ENCODE data around the gene SDC3. TPM values are rescaled to one million over a fixed set of nuclear protein-coding genes. Genes with fewer than 3 reads are reported as not detected.
A peak's percentile ranks its signal among the peaks of the same experiment; 100 is the strongest.

Gene SDC3
- total RNA-seq, 1 donor from 2014 or later = 113 TPM

DNA sequence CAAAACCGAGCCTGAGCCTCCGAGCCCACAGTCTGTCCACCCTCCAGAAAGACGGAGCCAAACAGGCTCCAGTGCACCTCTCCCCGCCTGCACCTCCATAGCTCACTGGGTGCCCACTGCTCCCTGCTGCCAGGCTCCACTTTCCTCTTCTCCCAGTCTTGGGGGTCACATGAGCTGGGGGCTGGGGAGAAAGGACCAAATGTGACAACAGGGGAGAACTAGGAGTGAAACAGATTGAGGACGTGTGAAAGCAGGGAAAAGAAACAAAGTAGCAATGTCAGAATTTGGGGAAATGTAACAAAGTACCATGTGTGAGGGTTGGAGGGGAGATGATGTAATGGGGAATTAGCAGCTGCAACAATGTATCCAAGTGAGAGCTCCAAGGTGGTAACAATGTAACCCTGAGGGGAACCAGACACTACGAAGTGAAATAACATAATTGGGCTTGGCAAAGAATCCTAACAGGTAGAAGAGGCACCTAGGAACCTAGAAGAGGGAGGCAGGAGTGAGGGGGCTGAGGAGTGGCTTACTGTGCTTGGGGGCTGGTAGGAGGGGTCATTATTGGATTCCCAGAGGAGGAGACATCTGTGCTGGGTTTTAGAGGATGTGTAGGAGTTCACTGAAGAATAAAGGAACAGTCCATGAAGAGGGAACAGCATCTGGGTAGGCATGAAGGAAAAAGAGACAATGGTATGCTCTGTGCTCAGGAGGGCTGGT lies 12.5 kb downstream of the SDC3 start:
- H2AFZ ChIP-seq (ENCODE audit: low read depth, low read length) = no peak overlapping the region
- Mint-ChIP-seq H3K27ac (ENCODE audit: unreplicated experiment) (peak overlapping the region; percentile 41), H3K4me3 (ENCODE audit: unreplicated experiment) (no peak overlapping the region), H3K4me1 (ENCODE audit: low read depth, unreplicated experiment) (peaks cover 33% of the 10 kb centered on the region), H3K27me3 (ENCODE audit: low read depth, unreplicated experiment) (no peaks in the 10 kb centered on the region), H3K9me3 (ENCODE audit: unreplicated experiment) (no peaks in the 10 kb centered on the region), H3K36me3 (ENCODE audit: low read depth, unreplicated experiment) (peaks cover 10% of the 10 kb centered on the region)
- H3K36me3 ChIP-seq (ENCODE audit: insufficient read depth, low read length) = no peaks in the 10 kb centered on the region
- H4K20me1 ChIP-seq (ENCODE audit: insufficient read depth, low read length) = peaks cover 91% of the 10 kb centered on the region
- peaks cover 75% of the 10 kb centered on the region for H3K79me2 ChIP-seq (ENCODE audit: insufficient read depth, low read length)
- DNase-seq (ENCODE audit: low read depth) = no peak
- FAIRE-seq = no peak
- H3K9me3 ChIP-seq (ENCODE audit: insufficient read depth, low read depth, low read length) = no peaks in the 10 kb centered on the region
- H3K4me1 ChIP-seq (ENCODE audit: insufficient read depth, low read length) = peaks cover 6% of the 10 kb centered on the region
- H3K4me2 ChIP-seq (ENCODE audit: low read length) = no peak overlapping the region
- H3K27me3 ChIP-seq (ENCODE audit: insufficient read depth, low read length) = no peaks in the 10 kb centered on the region
- no peak overlapping the region for H3K9ac ChIP-seq (ENCODE audit: low read length)
- H3K4me3 ChIP-seq (ENCODE audit: insufficient read depth, low read depth, low read length) = no peak overlapping the region
- no peak overlapping the region for H3K27ac ChIP-seq (ENCODE audit: low read depth, low read length)
- no peak for TF ChIP-seq EZH2 (IDR thresholded peaks at IDR 0.05; ENCODE audit: insufficient read depth, low read length)

DNA sequence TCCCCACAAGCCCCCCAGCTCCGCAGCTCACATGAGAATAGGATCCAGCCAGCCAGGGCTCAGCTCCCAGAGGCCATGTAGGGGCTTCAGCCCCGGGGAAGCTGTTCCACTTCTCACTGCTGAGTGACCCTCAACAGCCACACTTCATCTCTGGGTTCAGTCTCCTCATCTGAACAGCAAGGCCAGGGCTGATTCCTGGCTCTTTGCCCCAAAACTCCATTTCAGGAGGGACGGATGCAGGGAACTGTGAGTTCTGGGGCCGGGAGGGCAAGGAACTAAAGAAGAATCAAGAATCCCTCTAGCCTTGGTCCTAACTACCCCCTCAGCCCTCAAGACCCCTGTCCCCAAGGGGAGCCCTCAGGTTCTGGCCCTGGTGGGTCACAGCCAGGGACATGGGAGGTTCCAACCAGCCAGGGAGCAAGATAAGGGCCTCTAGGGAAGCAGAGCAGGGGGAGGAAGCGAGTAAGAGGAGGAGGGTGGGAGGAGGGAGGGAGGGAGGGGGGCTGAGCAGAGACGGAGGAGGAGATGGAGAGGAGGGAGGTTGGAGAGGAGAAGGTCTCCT lies 13.1 kb downstream of the SDC3 start:
- H3K4me1 ChIP-seq (ENCODE audit: insufficient read depth, low read length) = peaks cover 6% of the 10 kb centered on the region
- FAIRE-seq = no peak
- peaks cover 33% of the 10 kb centered on the region for H3K4me1 Mint-ChIP-seq (ENCODE audit: low read depth, unreplicated experiment)

DNA sequence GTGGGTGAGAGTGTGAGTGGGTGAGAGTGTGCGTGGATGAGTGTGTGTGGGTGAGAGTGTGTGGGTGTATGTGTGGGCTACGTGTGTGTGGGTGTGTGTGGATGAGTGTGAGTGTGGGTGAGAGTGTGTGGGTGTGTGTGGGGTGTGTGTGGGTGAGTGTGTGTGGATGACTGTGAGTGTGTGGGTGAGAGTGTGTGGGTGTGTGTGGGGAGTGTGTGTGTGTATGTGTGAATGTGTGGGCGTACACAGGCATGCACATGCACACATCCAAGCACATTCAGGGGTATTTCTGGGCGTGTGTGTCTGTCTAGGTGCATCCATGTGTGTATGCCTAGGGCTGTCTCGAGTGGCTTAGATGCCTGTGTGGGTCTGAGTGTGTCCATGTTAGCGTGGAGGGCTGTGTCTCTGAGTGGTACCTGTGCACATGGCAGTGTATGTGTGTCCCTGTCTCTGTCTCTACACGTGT lies 14.0 kb downstream of the SDC3 start:
- Histone ChIP-seq H3K27me3 (ENCODE audit: insufficient read depth, low read length) (no peaks in the 10 kb centered on the region), H3K4me2 (ENCODE audit: low read length) (no peak overlapping the region), H3K27ac (ENCODE audit: low read depth, low read length) (no peak overlapping the region), H3K4me1 (ENCODE audit: insufficient read depth, low read length) (peaks cover 6% of the 10 kb centered on the region), H3K9ac (ENCODE audit: low read length) (no peak overlapping the region), H3K36me3 (ENCODE audit: insufficient read depth, low read length) (no peaks in the 10 kb centered on the region), H3K9me3 (ENCODE audit: insufficient read depth, low read depth, low read length) (no peaks in the 10 kb centered on the region), H3K4me3 (ENCODE audit: insufficient read depth, low read depth, low read length) (no peak overlapping the region), H4K20me1 (ENCODE audit: insufficient read depth, low read length) (peaks cover 82% of the 10 kb centered on the region), H3K79me2 (ENCODE audit: insufficient read depth, low read length) (peaks cover 68% of the 10 kb centered on the region), H2AFZ (ENCODE audit: low read depth, low read length) (no peak overlapping the region)
- DNase-seq (ENCODE audit: low read depth) = no peak
- no peaks in the 10 kb centered on the region for H3K9me3 Mint-ChIP-seq (ENCODE audit: unreplicated experiment)
- H3K36me3 Mint-ChIP-seq (ENCODE audit: low read depth, unreplicated experiment) = peaks cover 10% of the 10 kb centered on the region
- FAIRE-seq = no peak
- H3K4me1 Mint-ChIP-seq (ENCODE audit: low read depth, unreplicated experiment) = peaks cover 36% of the 10 kb centered on the region
- no peak for TF ChIP-seq EZH2 (IDR thresholded peaks at IDR 0.05; ENCODE audit: insufficient read depth, low read length)
- TF ChIP-seq, protein P1, sequence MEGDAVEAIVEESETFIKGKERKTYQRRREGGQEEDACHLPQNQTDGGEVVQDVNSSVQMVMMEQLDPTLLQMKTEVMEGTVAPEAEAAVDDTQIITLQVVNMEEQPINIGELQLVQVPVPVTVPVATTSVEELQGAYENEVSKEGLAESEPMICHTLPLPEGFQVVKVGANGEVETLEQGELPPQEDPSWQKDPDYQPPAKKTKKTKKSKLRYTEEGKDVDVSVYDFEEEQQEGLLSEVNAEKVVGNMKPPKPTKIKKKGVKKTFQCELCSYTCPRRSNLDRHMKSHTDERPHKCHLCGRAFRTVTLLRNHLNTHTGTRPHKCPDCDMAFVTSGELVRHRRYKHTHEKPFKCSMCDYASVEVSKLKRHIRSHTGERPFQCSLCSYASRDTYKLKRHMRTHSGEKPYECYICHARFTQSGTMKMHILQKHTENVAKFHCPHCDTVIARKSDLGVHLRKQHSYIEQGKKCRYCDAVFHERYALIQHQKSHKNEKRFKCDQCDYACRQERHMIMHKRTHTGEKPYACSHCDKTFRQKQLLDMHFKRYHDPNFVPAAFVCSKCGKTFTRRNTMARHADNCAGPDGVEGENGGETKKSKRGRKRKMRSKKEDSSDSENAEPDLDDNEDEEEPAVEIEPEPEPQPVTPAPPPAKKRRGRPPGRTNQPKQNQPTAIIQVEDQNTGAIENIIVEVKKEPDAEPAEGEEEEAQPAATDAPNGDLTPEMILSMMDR (IDR thresholded peaks at IDR 0.05; ENCODE audit: insufficient read depth, low read depth, low read length) = no peak
- no peak overlapping the region for H3K4me3 Mint-ChIP-seq (ENCODE audit: unreplicated experiment)
- H3K27ac Mint-ChIP-seq (ENCODE audit: unreplicated experiment) = no peak overlapping the region
- H3K27me3 Mint-ChIP-seq (ENCODE audit: low read depth, unreplicated experiment) = no peaks in the 10 kb centered on the region

More for the DNA sequence above, 13.1 kb downstream of the SDC3 start:
- H3K79me2 ChIP-seq (ENCODE audit: insufficient read depth, low read length) = peaks cover 75% of the 10 kb centered on the region
- no peak overlapping the region for H3K4me3 Mint-ChIP-seq (ENCODE audit: unreplicated experiment)
- H3K9me3 Mint-ChIP-seq (ENCODE audit: unreplicated experiment) = no peaks in the 10 kb centered on the region
- DNase-seq (ENCODE audit: low read depth) = no peak
- no peak overlapping the region for H3K4me2 ChIP-seq (ENCODE audit: low read length)
- no peak overlapping the region for H3K9ac ChIP-seq (ENCODE audit: low read length)
- H3K27ac ChIP-seq (ENCODE audit: low read depth, low read length) = no peak overlapping the region
- H3K27me3 ChIP-seq (ENCODE audit: insufficient read depth, low read length) = no peaks in the 10 kb centered on the region
- peak overlapping the region; percentile 26 for H3K27ac Mint-ChIP-seq (ENCODE audit: unreplicated experiment)
- TF ChIP-seq EZH2 (IDR thresholded peaks at IDR 0.05; ENCODE audit: insufficient read depth, low read length) = no peak
- TF ChIP-seq, protein P1 (IDR thresholded peaks at IDR 0.05; ENCODE audit: insufficient read depth, low read depth, low read length) = no peak
- H2AFZ ChIP-seq (ENCODE audit: low read depth, low read length) = no peak overlapping the region
- H3K36me3 ChIP-seq (ENCODE audit: insufficient read depth, low read length) = no peaks in the 10 kb centered on the region
- no peaks in the 10 kb centered on the region for H3K9me3 ChIP-seq (ENCODE audit: insufficient read depth, low read depth, low read length)
- no peak overlapping the region for H3K4me3 ChIP-seq (ENCODE audit: insufficient read depth, low read depth, low read length)
- no peaks in the 10 kb centered on the region for H3K27me3 Mint-ChIP-seq (ENCODE audit: low read depth, unreplicated experiment)
- peaks cover 91% of the 10 kb centered on the region for H4K20me1 ChIP-seq (ENCODE audit: insufficient read depth, low read length)
- peaks cover 10% of the 10 kb centered on the region for H3K36me3 Mint-ChIP-seq (ENCODE audit: low read depth, unreplicated experiment)

Measured in astrocyte (in vitro differentiated cells and primary cell).